ENCODE measurements around the gene YTHDF1. TPM values are rescaled to one million over a fixed set of nuclear protein-coding genes. Genes with fewer than 3 reads are reported as not detected.

YTHDF1 gene
- total RNA-seq, 2 experiments from 2014 or later, result 42.6 to 43.9 TPM

DNA sequence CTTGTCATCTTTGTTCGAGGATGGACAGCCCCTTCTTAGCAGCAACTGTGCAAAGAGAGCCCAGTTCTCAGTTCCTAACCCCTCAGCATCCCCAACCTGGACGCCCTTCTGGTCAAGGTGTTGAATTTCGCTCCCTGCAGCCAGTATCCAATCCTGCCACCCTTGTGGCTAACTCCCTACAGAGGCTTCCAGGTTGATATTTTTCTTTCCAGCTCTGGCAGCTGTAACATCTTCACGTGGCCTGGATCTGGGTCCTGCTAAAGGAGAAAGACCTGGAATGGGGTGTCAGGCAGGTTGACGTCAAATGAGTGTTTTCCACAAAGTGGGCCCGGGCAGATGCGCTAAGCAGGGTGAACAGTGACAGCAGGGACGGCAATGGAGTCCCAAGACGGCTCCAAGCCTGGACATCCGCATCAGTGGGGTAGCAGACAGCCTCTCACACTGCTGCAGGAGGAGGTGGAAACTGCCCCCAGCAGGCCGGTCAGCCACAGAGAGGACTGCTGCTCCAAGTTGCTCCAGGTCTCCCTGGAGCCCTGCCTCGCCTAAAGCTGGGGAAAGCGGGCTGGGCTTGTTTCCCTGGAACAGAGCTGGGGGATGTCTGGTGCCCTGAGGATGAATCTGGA, 1.0 kb upstream of the YTHDF1 start:
- CTCF ChIA-PET, result interaction anchor here (0.5 kb wide), 1 partner anchor 484 kb away, joined by 3 read pairs; no protein-coding TSS in a partner anchor
- POLR2A ChIA-PET, result no interaction called here

DNA sequence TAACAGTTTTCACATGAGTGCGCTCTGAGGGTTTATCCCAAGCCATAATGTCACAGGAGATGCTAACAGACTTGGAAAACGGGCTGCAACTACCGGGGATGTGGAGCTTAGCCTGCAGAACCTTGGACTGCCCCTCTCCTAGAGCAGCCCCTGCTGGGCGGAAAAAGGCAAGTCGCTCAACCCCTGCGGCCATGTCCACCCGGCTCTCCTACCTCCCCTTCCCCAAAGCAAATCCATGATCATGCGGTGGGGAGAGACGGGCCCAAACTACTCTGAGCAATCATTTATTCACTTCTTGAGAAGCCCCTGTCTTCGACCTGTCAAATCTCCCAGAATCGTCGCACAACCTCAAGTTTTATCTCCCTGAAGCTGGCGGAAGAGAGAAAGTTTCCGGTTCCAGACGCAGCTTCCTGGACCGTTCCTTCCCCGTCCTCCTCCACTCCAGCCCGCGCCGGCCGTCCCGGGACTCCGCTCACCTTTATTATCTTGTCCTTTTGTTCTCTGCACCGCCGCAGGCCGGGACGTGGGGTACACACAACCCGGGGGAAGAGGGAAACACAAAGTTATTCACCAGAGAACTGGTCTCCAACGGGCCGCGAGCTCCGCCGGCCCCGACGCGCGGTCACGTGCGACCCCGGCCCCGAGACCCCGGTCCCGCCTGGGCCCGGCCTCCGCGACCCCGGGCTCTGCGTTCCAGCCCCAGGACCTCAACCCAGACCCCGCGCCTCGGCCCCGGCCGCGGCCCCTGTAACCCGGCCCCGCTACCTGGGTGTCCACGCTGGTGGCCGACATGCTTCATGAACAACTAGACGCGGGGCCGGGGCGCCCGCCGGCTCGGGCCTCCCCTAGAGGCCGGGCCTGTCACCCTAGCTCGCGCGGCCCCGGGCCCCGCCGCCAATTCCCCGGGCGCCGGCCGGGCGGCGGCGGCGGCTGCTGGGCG, 560 bp downstream of the YTHDF1 start:
- CTCF ChIA-PET, result interaction anchor here (1.0 to 1.9 kb wide), 4 partner anchors 8 to 66 kb away, joined by 3 to 8 read pairs (median 4); no protein-coding TSS in a partner anchor
- POLR2A ChIA-PET, result no interaction called here

DNA sequence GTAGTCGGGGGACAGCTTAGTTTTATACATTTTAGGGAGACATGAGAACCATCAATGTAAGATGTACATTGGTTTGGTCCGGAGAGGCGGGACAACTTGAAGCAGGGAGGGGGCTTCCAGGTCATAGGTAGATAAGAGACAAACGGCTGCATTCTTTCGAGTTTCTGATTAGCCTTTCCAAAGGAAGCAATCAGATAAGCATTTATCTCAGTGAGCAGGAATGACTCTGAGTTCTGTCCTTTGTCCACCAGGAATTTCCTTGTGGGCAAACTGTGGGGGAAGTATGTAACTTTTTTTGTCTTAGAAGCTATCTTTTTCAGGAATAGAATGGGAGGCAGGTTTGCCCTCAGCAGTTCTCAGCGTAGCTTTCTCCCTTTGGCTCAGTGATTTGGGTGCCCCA, 1.4 kb downstream of the YTHDF1 start:
- ChIA-PET POLR2A (no interaction called here), CTCF (interaction anchor here (1.2 to 1.9 kb wide), 2 partner anchors 9 to 67 kb away, joined by 3 to 8 read pairs; no protein-coding TSS in a partner anchor)

DNA sequence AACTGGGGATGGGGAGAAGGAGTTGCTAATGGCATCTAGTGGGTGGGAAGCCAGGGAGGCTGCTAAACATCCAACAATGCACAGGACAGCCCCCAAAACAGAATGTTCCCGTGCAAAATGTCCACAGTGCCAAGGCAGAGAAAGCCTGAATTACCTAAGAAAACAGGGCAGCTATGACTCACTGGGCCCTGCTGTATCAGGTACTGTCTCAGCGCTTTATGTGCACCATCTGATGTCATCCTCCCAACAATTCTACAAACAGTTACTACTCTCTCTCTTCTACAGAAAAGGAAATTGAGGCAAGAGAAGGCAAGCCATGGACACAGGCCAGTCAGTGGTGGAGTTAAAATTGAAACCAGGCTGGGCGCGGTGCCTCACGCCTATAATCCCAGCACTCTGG, 3.1 kb downstream of the YTHDF1 start:
- POLR2A ChIA-PET, result no interaction called here
- CTCF ChIA-PET, result interaction anchor here (0.7 to 1.4 kb wide), 2 partner anchors 11 to 70 kb away, joined by 3 to 9 read pairs; no protein-coding TSS in a partner anchor

DNA sequence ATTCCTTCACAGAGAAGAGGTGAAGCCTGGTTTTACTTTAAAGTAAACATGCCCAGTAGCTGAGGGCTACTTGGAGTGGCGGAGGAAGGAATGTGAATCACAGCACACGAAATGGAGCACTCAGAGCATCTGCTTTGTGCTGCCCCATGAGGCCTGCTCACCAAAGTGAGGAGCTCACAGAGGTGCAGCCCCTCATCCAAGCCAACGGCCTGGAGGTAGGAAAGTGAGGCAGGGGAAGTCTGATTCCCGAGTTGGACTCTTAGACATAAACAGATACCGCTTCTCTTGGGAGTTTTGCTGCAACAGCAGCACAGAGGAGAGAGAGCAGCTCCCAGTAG, 3.6 kb downstream of the YTHDF1 start:
- POLR2A ChIA-PET, result no interaction called here
- CTCF ChIA-PET, result interaction anchor here (0.7 to 1.4 kb wide), 2 partner anchors 11 to 70 kb away, joined by 3 to 9 read pairs; no protein-coding TSS in a partner anchor

DNA sequence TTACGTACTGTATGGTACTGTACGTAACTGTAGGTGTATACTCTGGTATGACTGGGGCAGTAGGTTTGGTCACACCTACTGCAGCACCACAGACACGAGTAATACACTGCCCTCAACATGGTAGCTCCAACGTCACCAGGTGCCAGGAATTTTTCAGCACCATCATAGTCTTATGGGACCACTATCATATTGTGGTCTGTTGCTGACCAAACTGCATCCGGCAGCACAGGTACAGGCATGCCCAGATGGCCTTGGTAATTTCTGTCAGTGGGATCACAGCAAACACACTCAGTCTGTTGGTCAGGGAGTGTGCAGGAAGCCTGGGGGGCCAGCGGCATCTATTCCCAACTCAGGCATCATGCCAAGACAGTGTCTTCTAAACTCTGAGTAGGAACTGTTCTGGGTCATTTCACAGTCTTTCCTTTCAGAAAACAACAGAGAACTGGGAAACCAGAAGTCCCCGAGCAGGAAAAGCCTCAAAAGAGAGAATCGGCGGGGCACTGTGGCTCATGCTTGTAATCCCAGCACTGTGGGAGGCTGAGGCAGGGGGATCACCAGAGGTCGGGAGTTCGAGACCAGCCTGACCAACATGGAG, 5.8 kb downstream of the YTHDF1 start:
- CTCF ChIA-PET, result no interaction called here
- POLR2A ChIA-PET, result no interaction called here

DNA sequence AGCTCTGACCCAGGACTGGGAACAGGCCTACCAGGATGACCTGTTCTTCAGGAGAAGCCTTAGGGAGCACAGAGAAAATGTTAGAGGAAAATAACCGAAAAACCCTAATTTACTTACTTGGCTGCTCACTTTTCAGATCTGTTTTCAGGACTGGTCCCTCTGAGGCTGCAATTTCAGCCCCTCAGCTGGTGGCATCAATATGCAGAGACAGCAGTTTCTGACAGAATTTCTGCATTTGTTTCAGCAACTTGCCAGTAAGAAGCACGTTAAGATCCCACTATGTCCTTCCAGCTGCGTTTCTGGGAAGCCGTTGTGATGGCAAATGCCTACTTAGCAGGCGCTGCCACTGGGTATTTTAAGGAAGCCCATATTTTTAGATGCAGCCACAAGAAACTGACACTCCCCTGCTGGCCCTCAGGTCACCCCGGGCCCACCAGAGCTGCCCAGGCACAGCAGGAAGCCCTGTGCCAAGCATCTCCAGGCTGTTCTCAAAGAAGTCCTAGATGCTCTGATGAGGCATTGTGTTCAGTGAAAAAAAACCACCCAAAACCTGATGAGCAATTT, 7.5 kb downstream of the YTHDF1 start:
- ChIA-PET CTCF (interaction anchor here (2.6 kb wide), 1 partner anchor 15 kb away, joined by 8 read pairs; no protein-coding TSS in a partner anchor), POLR2A (no interaction called here)

DNA sequence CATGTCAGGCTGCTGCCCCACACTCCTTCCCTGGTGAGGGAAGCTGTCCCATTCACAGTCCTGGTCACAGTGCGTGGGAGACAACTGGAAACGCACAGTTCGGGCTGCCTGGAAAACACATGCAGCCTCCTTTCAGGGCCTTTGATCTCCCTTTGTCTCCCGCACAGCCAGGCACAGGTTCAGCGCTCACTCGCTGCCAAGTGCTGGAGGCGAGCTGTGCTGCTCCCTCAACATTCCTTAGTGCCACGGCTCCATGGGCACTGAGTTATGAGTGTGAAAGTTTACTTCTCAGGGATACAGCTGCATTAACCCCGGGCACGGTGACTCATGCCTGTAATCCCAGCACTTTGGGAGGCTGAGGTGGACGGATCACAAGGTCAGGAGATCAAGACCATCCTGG, 9.1 kb downstream of the YTHDF1 start:
- ChIA-PET POLR2A (no interaction called here), CTCF (interaction anchor here (2.6 kb wide), 1 partner anchor 17 kb away, joined by 8 read pairs; no protein-coding TSS in a partner anchor)

DNA sequence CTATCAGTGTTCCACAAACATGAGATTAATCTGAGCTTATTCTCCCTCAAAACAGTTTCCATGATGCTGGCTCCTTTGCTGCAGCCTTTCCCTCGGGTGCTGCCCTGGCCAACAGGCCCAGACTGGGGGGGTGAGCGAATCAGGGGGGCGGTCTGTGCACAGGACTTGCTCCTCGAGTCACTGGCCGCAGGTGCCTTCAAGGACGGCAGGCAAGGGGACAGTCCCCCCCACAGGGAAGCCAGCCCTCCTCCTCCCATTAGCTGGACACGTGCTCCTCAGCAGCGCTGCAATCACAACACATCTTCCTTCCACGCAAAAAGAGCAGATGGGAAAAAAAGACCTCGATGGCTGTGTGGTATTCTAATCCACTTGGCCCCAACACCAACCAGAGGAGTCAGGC, 10.0 kb downstream of the YTHDF1 start:
- POLR2A ChIA-PET, result no interaction called here
- CTCF ChIA-PET, result no interaction called here

DNA sequence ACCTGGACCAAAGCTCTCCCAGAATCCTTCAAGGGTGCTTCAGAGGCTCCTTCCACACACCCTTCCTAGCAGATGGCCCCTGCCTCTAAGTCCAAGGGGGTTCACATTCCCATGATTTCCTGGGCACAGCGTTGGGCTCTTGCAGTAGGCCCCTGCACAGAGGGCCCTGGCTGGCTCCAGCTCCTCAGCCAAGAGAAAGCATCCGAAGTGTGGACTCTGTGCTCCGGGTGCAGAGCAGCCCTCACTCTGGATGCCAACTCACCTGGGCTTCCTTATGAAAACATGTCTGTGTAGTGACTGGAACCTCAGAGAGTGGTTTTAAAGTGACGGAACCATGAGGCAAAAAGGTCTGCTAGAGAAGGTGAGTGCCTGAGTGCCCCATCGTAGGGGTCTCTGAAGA, 11.6 kb downstream of the YTHDF1 start:
- POLR2A ChIA-PET, result no interaction called here
- CTCF ChIA-PET, result no interaction called here

DNA sequence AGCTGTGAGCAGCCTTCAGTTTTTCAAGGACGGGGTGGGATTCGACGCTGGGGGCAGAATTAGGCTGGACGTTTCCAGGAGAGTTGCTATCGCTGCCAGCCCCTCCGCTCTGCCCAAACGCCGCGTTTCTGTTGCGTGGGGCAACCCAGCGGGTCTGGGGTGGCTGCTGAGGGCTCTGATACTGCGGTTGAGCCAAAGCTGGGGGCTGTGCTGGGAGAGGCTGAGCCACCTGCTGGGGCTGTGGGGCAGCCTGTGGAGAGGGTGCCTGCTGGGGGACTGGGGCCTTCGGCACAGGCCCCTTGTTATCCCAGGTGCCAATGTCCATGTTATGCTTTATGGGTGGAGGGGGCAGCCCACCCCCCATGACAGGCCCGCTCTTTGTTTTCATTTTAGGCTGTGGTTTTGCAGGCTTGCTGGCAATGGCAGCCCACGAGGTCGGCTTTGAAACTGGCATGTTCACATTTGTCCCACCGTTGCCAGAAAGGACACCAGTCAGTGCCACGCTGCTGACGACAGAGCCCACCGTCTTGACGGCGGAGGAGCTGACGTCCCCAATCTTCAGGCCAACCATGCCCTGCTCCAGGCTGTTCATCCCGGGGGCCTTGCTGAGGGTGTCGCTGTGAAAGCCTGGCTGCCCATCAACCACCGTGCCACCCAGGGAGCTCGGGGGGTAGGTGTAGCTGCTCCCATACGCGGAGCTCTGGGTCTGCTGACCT, 13.0 kb downstream of the YTHDF1 start:
- ChIA-PET CTCF (no interaction called here), POLR2A (interaction anchor here (0.9 kb wide), 1 partner anchor 8 kb away, joined by 3 read pairs; no protein-coding TSS in a partner anchor)

DNA sequence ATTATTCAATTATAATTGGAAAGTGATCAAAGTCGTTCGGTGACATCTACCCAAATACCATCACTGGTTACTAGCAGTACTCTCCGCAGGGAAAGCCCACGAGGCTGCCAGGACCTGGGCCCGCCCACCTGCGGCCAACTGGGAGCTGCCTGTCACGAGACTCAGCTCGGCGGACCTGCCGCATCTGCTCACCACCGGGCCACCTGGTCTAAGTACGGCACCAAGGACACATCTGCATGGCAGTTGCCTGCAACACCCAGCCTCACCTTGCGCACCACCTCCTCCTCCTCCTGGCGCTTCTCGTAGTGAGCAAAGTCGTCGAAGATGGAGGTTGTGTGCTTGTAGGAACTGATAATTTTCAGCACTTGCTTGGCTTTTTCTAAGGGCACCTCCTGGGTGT, 13.9 kb downstream of the YTHDF1 start:
- ChIA-PET CTCF (no interaction called here), POLR2A (no interaction called here)

DNA sequence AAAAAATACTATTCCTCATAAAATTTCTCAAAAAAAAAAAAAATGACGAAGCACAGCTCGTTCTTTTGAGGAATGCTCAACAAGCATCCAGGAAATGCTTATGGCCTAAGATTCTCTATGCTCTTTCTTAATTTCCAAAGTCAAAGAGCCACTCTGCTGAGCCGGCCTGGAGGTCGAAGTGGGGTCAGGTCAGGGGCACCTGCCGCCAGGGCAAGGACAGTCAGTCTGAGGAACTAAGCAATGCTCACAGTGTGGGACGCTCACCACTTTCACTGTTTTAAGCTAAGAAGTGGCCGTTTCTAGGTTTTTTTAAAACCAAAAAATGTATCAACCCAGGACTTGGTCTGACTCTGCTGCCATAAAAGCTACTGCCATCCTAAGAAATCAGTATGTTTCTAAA, 17.3 kb downstream of the YTHDF1 start:
- POLR2A ChIA-PET, result no interaction called here

DNA sequence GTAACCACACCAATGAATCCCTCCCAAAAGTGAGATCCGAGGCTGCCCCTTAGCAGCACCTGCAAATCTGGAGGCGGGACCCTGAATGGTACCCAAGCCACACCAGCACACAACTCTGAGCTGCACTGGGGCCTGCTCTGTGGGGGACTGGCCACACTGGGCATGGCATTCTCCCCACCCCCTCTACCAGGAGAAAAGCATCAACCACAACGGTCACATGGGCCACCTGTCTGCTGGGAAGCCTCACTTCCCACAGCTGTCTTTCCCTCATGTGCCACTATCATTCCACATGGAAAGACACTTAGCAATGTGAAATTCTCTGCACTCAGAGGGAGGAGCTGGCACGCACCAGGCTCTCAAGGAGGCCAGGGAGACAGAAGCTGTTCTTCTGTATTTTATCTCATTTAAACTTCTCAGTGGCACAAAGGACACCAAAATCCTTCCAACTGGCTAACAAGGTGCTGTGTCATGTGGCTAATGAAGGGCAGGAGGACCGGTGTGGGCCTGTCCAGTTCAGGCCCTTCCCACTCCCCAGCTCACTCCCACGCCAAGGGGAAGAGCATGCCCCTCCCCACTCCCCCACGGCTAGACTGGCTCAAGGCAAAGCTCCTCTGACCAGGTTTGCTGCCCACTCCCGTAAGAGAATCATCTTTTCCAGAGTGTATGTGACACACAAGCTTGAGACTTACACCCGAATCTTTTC, 19.0 kb downstream of the YTHDF1 start:
- CTCF ChIA-PET, result interaction anchor here (0.9 kb wide), 1 partner anchor 16 kb away, joined by 3 read pairs; no protein-coding TSS in a partner anchor
- POLR2A ChIA-PET, result no interaction called here

More for the DNA sequence above, 17.3 kb downstream of the YTHDF1 start:
- CTCF ChIA-PET, result no interaction called here

DNA sequence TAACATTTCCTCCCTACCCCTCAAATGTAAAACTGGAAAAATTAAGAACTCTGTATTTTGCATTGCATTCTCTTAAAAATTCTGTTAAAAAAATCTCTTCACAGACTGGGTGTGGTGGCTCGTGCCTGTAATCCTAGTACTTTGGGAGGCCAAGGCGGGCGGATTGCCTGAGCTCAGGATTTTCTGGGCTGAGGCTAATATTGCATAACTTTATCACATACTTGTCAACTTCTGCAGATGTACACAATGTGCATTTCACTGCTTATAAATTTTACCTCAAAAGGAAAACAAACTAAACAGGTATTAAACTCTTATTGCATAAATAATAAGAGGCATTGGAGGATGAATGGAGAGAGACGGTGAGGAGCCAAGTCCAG, 21.1 kb downstream of the YTHDF1 start:
- CTCF ChIA-PET, result no interaction called here
- POLR2A ChIA-PET, result no interaction called here

DNA sequence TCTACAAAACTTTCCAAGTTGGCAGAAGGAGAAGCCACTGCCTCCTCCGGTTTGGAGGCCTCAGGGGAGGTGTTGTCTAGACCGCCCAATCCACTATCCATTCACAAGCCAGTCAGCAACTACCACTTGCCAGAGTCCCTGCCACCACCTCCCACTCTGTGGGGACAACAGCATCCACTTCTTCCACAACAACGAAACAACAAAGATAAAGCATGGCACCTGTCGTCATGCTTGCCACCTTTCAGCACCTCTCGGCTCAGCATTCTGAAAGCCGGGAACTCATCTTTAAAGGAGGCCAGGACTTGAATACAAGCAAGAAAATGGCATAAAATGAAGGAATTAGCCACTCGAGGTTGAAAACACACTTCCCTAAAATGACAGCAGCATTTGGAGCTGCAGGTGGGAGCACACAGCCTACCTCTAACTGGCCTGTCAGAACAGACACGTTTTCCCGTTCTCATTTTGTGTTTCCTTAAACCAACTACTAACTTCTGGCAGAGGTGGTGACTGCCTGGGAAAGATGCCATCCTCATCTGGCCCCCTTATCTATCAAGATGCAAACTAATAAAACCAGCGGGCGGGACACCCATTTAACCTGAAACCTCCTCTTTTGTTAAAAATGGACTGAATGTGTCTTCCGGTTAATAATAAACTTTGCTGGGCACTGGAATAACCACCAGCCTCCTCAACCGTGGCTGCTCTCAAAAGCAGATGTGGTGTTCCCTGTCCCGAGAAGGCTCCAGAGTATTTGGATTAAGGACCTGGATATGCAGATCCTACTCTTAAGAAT, 21.7 kb downstream of the YTHDF1 start:
- CTCF ChIA-PET, result no interaction called here
- POLR2A ChIA-PET, result interaction anchor here (0.7 kb wide), 1 partner anchor 222 kb away, joined by 3 read pairs; no protein-coding TSS in a partner anchor

DNA sequence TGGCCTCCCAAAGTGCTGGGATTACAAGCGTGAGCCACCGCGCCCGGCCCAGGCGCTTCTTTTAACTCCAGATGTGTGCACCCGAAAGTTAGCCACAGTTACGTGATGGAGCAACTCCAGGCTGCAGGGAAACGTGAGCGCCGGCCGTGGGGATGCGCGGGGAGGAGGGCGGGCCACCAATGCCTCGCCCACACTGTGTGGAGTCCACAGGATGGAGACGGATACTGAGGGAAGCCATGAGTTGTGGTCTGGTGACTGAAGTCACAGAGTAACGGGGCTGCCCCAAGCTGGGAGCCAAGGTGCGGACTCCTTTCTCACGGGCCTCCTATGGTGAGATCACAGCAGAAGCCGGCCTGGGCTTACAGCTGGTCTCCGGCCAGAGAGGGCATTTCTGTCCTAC, 23.2 kb downstream of the YTHDF1 start:
- POLR2A ChIA-PET, result no interaction called here
- CTCF ChIA-PET, result no interaction called here

DNA sequence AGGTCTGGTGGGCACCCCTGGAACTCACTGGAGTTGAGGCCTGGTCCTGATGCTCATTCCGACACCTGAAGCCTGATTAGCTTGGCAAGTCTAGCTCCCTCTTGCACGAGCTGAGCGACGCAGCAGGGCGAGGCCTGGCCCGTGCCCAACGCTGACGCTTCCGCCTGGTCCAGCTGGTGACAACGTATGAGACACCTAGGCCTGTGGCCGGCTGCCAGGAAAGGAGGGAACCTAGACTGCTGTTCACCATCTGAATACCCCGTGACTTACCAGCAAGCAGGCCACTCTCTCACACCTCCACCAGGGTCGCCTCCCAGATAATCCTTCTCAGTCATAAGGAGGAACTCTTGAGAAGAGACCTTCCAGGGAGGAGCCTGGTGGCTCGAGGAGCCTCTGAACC, 24.5 kb downstream of the YTHDF1 start:
- ChIA-PET POLR2A (no interaction called here), CTCF (no interaction called here)

All from activated CD8-positive, alpha-beta memory T cell treated with anti-CD3 and anti-CD28 coated beads for 36 hours (primary cell).